Neutrophil (primary cell): Measurements from ENCODE around the gene BGLAP.
"Not testable (repeated sequence)": the region's sequence is repeated elsewhere in the genome, so short reads cannot be mapped to it uniquely, and the experiment has no call there.

Source experiments
- H3K27ac ChIP-seq: fragments of 200-600 bp; sonication (generic); 2 replicates; pipeline ENCODE4 v1.5.1; 2016; ENCODE audit warnings: mild to moderate bottlenecking, moderate library complexity
- H3K27me3 ChIP-seq: fragments of 200-600 bp; sonication (generic); 2 replicates; pipeline ENCODE4 v1.6.0; 2016; ENCODE audit warnings: mild to moderate bottlenecking
- H3K36me3 ChIP-seq: fragments of 200-600 bp; sonication (generic); 2 replicates; pipeline ENCODE4 v1.5.1; 2017
- H3K4me1 ChIP-seq, 2 experiments: fragments of 200-600 bp in 1 of 2; sonication (generic) in 1 of 2; 1 replicate in 1 of 2; 2 replicates in 1 of 2; pipeline versions ENCODE4 v1.5.1 to v1.6.1; 2013 to 2016; ENCODE audit warnings: low read depth in 1 of 2, low read length in 1 of 2, mild to moderate bottlenecking in 1 of 2, moderate library complexity in 1 of 2; ENCODE audit not compliant: control insufficient read depth in 1 of 2, insufficient read depth in 1 of 2
- H3K4me3 ChIP-seq, 2 experiments: fragments of 200-600 bp in 1 of 2; sonication (generic) in 1 of 2; 1 replicate in 1 of 2; 2 replicates in 1 of 2; pipeline ENCODE4 v1.5.1; 2013 to 2016; ENCODE audit warnings: low read depth in 1 of 2, low read length in 1 of 2, mild to moderate bottlenecking in 1 of 2, moderate library complexity in 1 of 2
- H3K9me3 ChIP-seq: fragments of 200-600 bp; sonication (generic); 2 replicates; pipeline ENCODE4 v1.5.1; 2016
- TF ChIP-seq, protein P1 (sequence below): fragments of 200-600 bp; sonication (generic); IDR thresholded peaks from 2 replicates; pipeline ENCODE4 v1.5.1; 2016; ENCODE audit warnings: antibody characterized with exemption

The BGLAP gene

DNA sequence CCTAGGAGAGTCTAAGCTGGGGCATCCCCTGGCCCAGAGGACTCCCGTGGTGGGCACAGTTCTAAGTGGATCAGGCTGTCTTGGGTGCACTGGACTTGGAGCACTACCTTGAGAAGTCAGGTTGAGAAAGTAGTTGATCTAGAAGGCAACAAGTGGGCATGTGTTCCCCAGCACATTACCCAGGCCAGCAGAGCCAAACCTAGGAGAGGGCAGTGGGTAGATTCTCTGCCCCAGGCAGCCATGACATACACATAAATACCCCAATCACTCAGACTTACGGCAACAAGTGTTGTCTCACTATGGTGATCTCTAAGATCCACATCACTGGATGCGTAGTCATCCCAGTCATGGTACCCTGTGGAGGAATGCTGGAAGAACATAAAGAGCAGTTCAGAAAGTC, 30.7 kb upstream of the BGLAP start:
- no peak overlapping the region for H3K4me3 ChIP-seq
- TF ChIP-seq, protein P1, sequence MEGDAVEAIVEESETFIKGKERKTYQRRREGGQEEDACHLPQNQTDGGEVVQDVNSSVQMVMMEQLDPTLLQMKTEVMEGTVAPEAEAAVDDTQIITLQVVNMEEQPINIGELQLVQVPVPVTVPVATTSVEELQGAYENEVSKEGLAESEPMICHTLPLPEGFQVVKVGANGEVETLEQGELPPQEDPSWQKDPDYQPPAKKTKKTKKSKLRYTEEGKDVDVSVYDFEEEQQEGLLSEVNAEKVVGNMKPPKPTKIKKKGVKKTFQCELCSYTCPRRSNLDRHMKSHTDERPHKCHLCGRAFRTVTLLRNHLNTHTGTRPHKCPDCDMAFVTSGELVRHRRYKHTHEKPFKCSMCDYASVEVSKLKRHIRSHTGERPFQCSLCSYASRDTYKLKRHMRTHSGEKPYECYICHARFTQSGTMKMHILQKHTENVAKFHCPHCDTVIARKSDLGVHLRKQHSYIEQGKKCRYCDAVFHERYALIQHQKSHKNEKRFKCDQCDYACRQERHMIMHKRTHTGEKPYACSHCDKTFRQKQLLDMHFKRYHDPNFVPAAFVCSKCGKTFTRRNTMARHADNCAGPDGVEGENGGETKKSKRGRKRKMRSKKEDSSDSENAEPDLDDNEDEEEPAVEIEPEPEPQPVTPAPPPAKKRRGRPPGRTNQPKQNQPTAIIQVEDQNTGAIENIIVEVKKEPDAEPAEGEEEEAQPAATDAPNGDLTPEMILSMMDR = no peak
- H3K27ac ChIP-seq = peak overlapping the region; percentile 94
- peaks cover 28 to 36% of the 10 kb centered on the region in 2 experiments for H3K4me1 ChIP-seq
- H3K36me3 ChIP-seq = peaks cover 66% of the 10 kb centered on the region
- H3K27me3 ChIP-seq = no peaks in the 10 kb centered on the region
- H3K9me3 ChIP-seq = no peaks in the 10 kb centered on the region

DNA sequence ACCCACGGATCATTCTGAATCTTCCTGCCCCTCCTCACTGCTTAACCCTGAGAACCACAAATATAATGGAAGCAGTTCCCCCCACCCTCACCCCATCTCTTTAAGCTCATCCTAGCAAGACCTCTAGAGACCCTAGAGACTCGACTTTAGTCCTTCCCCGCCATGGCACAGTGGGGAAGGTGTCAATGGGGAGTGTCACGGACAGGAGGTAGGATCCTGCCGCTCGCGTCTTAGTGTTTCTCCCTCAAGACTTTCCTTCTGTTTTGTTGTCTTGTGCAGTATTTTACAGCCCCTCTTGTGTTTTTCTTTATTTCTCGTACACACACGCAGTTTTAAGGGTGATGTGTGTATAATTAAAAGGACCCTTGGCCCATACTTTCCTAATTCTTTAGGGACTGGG, 29.9 kb upstream of the BGLAP start:
- H3K36me3 ChIP-seq = peaks cover 57% of the 10 kb centered on the region
- TF ChIP-seq, protein P1 = no peak
- no peaks in the 10 kb centered on the region for H3K9me3 ChIP-seq
- no peaks in the 10 kb centered on the region for H3K27me3 ChIP-seq
- peak overlapping the region; percentile 85 for H3K4me3 ChIP-seq
- peaks cover 37 to 43% of the 10 kb centered on the region in 2 experiments for H3K4me1 ChIP-seq
- peak overlapping the region; percentile 94 for H3K27ac ChIP-seq

DNA sequence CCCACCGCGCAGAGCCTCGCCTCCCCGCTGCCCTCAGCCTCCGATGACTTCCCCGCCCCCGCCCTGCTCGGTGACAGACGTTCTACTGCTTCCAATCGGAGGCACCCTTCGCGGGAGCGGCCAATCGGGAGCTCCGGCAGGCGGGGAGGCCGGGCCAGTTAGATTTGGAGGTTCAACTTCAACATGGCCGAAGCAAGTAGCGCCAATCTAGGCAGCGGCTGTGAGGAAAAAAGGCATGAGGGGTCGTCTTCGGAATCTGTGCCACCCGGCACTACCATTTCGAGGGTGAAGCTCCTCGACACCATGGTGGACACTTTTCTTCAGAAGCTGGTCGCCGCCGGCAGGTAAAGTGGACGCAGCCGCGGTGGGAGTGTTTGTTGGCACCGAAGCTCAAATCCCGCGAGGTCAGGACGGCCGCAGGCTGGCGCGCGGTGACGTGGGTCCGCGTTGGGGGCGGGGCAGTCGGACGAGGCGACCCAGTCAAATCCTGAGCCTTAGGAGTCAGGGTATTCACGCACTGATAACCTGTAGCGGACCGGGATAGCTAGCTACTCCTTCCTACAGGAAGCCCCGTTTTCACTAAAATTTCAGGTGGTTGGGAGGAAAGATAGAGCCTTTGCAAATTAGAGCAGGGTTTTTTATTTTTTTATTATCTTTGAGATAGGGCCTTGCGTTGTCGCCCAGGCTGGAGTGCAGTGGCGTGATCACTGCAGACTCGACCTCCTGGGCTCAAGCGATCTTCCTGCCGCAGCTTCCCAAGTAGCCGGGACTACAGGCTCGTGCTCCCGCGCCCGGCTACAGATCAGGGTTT, 28.9 kb upstream of the BGLAP start, which contains the start of gene PMF1:
Gene PMF1 (plus strand): TSS at position 175 of the 811 bp plus-strand sequence. CDS start 9 bp downstream, at position 184.
- H3K27ac ChIP-seq = peak within 1 kb of the TSS; percentile 94
- TF ChIP-seq, protein P1 = peak; percentile 43
- H3K4me3 ChIP-seq = peak within 1 kb of the TSS; percentile 85
- no peaks in the 10 kb centered on the region for H3K27me3 ChIP-seq
- H3K36me3 ChIP-seq = peaks cover 48% of the 10 kb centered on the region
- peaks cover 46 to 52% of the 10 kb centered on the region in 2 experiments for H3K4me1 ChIP-seq
- no peaks in the 10 kb centered on the region for H3K9me3 ChIP-seq

DNA sequence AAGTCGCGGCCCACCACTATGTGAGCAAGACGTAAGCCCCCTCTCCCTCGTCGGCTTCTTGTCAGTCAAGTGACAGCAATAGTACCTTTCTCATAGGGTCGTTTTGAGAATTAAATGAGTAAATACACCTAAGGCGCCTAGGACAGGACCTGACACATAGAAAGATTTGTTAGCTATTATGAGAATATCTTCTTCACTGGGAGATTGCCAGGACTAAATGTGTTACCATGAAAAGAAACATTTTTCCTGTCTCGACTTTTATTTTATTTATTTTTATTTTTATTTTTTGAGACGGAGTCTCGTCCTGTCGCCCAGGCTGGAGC, 28.4 kb upstream of the BGLAP start:
- no peaks in the 10 kb centered on the region for H3K9me3 ChIP-seq
- TF ChIP-seq, protein P1 = no peak

DNA sequence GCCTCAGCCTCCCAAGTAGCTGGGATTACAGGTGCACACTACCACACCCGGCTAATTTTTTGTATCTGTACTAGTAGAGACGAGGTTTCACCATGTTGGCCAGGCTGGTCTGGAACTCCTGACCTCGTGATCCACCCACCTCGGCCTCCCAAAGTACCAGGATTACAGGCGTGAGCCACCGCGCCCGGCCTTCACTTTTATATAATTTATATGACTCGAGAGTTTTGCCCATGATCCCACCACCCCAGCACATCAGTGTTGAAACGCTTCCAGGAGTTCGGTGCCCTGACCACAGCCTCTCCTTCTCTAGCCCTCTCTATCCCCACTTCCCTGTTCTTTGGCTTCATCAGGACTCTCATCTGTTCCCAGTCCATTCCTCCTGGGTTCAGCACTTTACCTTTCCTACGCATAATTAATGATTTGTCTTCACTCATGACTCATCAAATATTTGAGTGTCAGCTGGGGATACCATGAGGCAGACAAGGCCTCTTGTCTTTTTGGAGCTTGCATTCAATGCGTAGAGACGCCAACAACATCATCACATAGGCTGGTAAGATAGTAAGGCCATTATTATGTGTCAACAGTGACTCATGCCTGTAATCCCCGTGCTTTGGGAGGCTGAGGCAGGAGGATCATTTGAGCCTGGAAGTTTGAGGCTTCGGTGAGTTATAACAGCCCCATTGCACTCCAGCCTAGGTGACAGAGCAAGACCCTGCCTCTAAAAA, 27.8 kb upstream of the BGLAP start:
- TF ChIP-seq, protein P1 = no peak
- Histone ChIP-seq H3K27ac (peak overlapping the region; percentile 94), H3K4me1 (peaks cover 57 to 64% of the 10 kb centered on the region in 2 experiments), H3K27me3 (no peaks in the 10 kb centered on the region), H3K4me3 (peak overlapping the region; percentile 85), H3K36me3 (peaks cover 37% of the 10 kb centered on the region), H3K9me3 (no peaks in the 10 kb centered on the region)

More for the DNA sequence above, 28.4 kb upstream of the BGLAP start:
- no peaks in the 10 kb centered on the region for H3K27me3 ChIP-seq
- peak overlapping the region; percentile 85 for H3K4me3 ChIP-seq
- H3K36me3 ChIP-seq = peaks cover 43% of the 10 kb centered on the region
- H3K4me1 ChIP-seq = peaks cover 52 to 58% of the 10 kb centered on the region in 2 experiments
- H3K27ac ChIP-seq = peak overlapping the region; percentile 94

DNA sequence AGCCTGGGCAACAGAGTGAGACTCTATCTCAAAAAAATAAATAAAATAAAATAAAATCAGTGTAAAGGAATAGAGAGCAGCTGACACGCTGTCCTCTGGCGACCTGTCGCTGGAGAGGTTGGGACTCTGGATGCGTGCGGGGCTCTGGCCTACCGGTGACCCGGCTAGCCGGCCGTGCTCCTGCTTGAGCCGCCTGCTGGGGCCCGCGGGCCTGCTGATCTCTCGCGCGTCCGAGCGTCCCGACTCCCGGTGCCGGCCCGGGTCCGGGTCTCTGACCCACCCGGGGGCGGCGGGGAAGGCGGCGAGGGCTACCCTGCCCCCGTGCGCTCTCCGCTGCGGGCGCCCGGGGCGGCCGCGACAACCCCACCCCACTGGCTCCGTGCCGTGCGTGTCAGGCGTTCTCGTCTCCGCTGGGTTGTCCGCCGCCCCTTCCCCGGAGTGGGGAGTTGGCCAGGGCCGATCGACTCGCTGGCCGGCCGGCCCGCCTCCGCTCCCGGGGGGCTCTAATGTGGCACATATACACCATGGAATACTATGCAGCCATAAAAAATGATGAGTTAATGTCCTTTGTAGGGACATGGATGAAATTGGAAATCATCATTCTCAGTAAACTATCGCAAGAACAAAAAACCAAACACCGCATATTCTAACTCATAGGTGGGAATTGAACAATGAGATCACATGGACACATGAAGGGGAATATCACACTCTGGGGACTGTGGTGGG, 25.5 kb upstream of the BGLAP start:
- Histone ChIP-seq H3K4me1 (peaks cover 63 to 68% of the 10 kb centered on the region in 2 experiments), H3K27ac (peak overlapping the region; percentile 97), H3K36me3 (peaks cover 24% of the 10 kb centered on the region)
- H3K4me3 ChIP-seq, H3K9me3 ChIP-seq, H3K27me3 ChIP-seq: not testable (repeated sequence)
